HG02970 (cell line): ENCODE measurements around the gene PAPPA2.

ENCODE experiments used
- ATAC-seq: cut with Tn5 transposase; IDR thresholded peaks from one replicate; pipeline ENCODE4 v1.9.1; 2021; ENCODE audit warnings: mild to moderate bottlenecking, moderate library complexity, moderate number of reproducible peaks; ENCODE audit not compliant: unreplicated experiment, low FRiP score

PAPPA2 gene

GRCh38 chr1:176880955-176881595 is 418.1 kb downstream of the PAPPA2 start:
- ATAC-seq, result no peak

GRCh38 chr1:176884286-176884685 is 421.3 kb downstream of the PAPPA2 start:
- no peak for ATAC-seq

- no peak for ATAC-seq
These were observed 421.9 kb downstream of the PAPPA2 start for GRCh38 chr1:176884911-176885310.

GRCh38 chr1:176885341-176885740 is 422.4 kb downstream of the PAPPA2 start:
- ATAC-seq, result no peak

GRCh38 chr1:176885751-176886150 is 422.8 kb downstream of the PAPPA2 start:
- no peak for ATAC-seq

- no peak for ATAC-seq
These were observed 425.6 kb downstream of the PAPPA2 start for GRCh38 chr1:176888471-176889032.

GRCh38 chr1:176893625-176894352 is 430.8 kb downstream of the PAPPA2 start:
- no peak for ATAC-seq

- no peak for ATAC-seq
These were observed 431.5 kb downstream of the PAPPA2 start for GRCh38 chr1:176894450-176894849.
